Activated CD8-positive, alpha-beta memory T cell treated with anti-CD3 and anti-CD28 coated beads, Interleukin-2, amount 10 ng/mL, durations not matched to agents 7 days and 5 days (primary cell): ENCODE results near the gene UNC13A. TPM values are rescaled to one million over a fixed set of nuclear protein-coding genes. Genes with fewer than 3 reads are reported as not detected.

Experiments used
- ATAC-seq: fragments of 150-1000 bp; cut with Tn5 transposase; one replicate; pipeline ENCODE4 v1.10.0; 2021; ENCODE audit warnings: moderate library complexity
- CTCF ChIA-PET: fragments of 350-600 bp; sonication (Branson Sonifier 250); formaldehyde crosslinking; loops from one replicate; lab custom pipeline; 2021; ENCODE audit warnings: antibody characterized with exemption; lab: Charles Lee
- DNase-seq: peaks from one replicate; pipeline ENCODE4 v3.0.0-alpha.2; 2020
- H3K27ac Mint-ChIP-seq: one replicate; pipeline ENCODE4 v1.8.0; 2021; ENCODE audit warnings: mild to moderate bottlenecking, mixed read lengths
- H3K27me3 Mint-ChIP-seq: one replicate; pipeline ENCODE4 v1.8.0; 2021; ENCODE audit warnings: mixed read lengths
- H3K36me3 Mint-ChIP-seq: one replicate; pipeline ENCODE4 v1.8.0; 2021; ENCODE audit warnings: mild to moderate bottlenecking, mixed read lengths
- H3K4me1 Mint-ChIP-seq: one replicate; pipeline ENCODE4 v1.8.0; 2021; ENCODE audit warnings: mixed read lengths
- H3K4me3 Mint-ChIP-seq: one replicate; pipeline ENCODE4 v1.8.0; 2021; ENCODE audit warnings: mild to moderate bottlenecking, moderate library complexity, mixed read lengths
- H3K9me3 Mint-ChIP-seq: one replicate; pipeline ENCODE4 v1.8.0; 2022; ENCODE audit warnings: low read depth, mixed read lengths
- total RNA-seq, 2 experiments: library from RNA; stranded (reverse); gene quantifications; one replicate each; pipeline ENCODE4 v1.2.3, GENCODE V29; 2021

The UNC13A gene
- total RNA-seq, 2 experiments from 2014 or later, result 0.02 to 0.18 TPM

DNA sequence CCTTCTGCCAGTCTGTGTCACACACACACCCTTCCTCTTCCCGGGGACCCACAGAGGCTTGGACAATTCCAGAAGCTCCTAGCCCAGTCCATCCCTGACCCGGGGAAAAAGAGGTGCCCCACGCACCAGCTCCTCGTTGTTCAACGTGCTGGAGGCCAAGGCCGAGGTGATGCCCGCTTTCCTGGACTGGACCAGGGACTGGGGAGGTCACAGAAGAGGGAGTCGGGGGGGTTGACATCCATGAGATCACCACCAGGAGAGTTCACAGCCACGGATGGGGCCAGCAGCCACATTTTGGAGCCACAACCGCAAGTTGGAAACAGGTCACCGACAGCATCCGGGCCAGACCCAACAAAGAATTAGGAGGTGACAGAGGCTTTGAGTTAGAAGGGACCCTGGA, 39.4 kb downstream of the UNC13A start:
- no peaks in the 10 kb centered on the region for H3K9me3 Mint-ChIP-seq
- no peak overlapping the region for H3K4me3 Mint-ChIP-seq
- CTCF ChIA-PET, result no interaction called here
- DNase-seq, result no peak
- H3K27ac Mint-ChIP-seq, result no peak overlapping the region
- no peak for ATAC-seq
- H3K36me3 Mint-ChIP-seq, result no peaks in the 10 kb centered on the region
- no peaks in the 10 kb centered on the region for H3K27me3 Mint-ChIP-seq
- no peaks in the 10 kb centered on the region for H3K4me1 Mint-ChIP-seq

DNA sequence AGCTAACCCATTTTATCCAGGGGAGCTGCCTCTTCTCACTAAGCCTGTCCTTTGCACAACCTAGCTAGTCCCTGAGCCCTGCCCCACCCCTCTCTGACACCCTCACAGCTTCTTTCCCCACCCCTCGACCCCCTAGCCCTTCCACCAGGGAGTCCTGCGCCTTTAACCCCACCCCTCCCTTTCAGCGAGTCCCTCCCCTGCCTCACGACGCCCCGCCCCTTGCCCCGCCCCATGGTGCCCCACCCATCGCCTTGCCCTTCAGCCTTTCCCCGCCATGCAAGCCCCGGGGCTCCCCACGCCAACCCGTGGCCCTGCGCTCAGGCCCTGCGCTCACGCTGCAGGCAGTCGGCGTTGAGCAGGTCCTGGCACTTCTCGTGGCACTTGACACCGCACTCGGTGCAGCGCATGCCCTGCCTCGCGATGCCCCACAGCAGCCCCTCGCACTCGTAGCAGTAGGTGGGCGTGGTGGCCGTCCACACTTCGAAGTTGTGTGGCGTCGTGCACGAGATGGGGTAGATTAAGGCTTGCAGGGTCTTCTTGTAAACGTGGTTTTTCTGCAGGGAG, 40.0 kb downstream of the UNC13A start:
- CTCF ChIA-PET, result interaction anchor here (0.6 kb wide), 1 partner anchor 201 kb away, joined by 4 read pairs; no protein-coding TSS in a partner anchor
- ATAC-seq (no peak), DNase-seq (no peak)
- H3K4me3 Mint-ChIP-seq, result no peak overlapping the region
- no peaks in the 10 kb centered on the region for H3K9me3 Mint-ChIP-seq
- H3K4me1 Mint-ChIP-seq, result no peaks in the 10 kb centered on the region
- no peaks in the 10 kb centered on the region for H3K27me3 Mint-ChIP-seq
- no peak overlapping the region for H3K27ac Mint-ChIP-seq
- no peaks in the 10 kb centered on the region for H3K36me3 Mint-ChIP-seq

DNA sequence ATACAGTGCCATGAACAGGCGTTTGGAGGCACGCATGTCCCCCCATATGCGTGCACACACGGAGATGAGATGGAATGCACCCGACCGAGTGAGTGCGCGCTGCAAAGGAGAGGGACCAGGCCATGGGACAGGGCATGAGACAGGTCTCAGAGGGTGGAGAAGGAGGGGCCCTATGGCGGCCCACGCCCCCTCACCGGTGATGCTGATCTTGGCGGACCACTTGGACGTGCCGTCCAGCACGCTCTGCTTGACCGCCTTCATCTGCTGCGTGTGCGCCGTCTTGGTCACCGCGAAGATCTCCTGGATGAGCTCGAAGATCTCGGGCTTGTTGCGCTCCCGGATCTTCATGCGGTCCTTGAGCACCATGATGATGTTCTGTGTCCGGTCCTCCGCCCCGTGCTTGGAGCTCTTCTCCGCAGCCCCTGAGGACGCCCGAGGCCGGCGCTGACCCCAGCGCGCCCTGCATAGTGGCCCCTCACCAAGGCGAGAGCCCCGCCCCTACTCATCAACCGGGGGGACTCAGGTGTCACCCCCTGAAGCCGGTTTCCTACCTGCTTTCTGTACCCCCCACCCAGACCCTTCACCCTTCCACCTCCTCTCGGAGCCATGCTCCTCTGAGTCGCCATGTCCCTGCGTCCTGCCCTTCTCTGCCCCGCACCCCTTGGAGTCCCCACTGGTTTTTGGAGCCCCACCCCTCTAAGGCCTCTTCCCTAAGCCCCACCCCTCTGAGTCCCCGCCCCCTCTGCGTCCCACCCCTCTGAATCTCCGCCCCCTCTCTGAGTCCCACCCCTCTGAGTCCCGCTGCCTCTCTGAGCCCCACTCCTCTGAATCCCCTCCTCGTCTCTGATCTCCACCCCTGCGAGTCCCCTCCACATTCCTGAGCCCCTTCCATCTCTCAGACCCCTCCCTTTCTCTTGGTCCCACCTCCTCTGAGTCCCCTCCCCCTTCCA, 40.8 kb downstream of the UNC13A start:
- Mint-ChIP-seq H3K4me3 (no peak overlapping the region), H3K27me3 (no peaks in the 10 kb centered on the region), H3K36me3 (no peaks in the 10 kb centered on the region), H3K4me1 (no peaks in the 10 kb centered on the region), H3K27ac (no peak overlapping the region), H3K9me3 (no peaks in the 10 kb centered on the region)
- no peak for DNase-seq
- no peak for ATAC-seq
- CTCF ChIA-PET, result interaction anchor here (0.6 kb wide), 1 partner anchor 202 kb away, joined by 4 read pairs; no protein-coding TSS in a partner anchor

DNA sequence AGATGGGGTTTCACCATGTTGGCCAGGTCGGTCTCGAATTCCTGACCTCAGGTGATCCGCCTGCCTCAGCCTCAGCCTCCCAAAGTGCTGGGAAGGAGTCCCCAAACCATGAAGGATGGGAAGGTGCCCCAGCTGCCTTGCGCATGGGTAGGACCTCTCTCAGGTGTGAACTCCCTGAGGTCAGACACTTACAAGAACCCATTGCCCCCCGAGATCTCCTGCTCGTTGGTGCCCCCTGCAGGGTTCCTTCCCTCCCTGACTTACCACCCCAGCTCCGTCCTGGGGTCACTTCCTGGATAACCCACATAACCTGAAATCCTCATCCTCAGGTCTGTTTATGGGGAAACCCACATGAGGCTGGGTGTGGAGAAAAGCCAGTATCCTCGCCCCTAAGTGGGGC, 41.7 kb downstream of the UNC13A start:
- ATAC-seq (no peak), DNase-seq (no peak)
- Mint-ChIP-seq H3K4me3 (no peak overlapping the region), H3K27me3 (no peaks in the 10 kb centered on the region), H3K27ac (no peak overlapping the region), H3K36me3 (no peaks in the 10 kb centered on the region), H3K9me3 (no peaks in the 10 kb centered on the region), H3K4me1 (no peaks in the 10 kb centered on the region)
- CTCF ChIA-PET, result no interaction called here

DNA sequence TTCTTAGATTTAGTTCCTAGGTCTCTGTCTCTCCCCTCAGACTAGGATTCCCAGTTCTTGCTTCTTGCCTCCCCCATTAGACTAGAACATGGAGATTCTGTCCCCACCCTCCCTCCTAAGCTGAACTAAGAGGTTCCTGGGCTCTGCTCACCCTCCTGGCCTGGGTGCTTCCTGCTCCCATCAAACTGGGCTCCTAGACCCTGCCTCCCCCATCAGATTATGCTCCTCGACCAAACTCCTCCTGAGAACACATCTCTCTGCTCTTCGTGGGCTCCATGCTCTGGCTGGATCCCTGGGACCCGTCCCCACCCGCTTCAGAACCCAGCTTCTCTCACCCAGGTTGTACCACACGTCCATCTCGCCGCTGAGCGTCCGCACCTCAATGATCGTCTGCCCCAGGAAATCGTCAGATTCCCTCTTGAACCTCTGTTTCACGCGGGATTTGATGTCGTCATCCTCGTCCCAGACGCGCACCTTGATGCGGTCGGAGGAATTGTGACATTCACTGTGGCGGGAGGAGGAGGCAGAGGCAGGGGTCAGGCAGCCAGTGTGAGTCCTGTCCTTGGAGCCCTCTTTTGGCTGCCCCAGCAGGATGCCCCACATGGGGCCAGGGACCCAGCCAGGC, 42.7 kb downstream of the UNC13A start:
- Mint-ChIP-seq H3K27ac (no peak overlapping the region), H3K4me1 (no peaks in the 10 kb centered on the region), H3K36me3 (no peaks in the 10 kb centered on the region), H3K9me3 (no peaks in the 10 kb centered on the region), H3K27me3 (no peaks in the 10 kb centered on the region), H3K4me3 (no peak overlapping the region)
- DNase-seq (no peak), ATAC-seq (no peak)
- CTCF ChIA-PET, result no interaction called here

DNA sequence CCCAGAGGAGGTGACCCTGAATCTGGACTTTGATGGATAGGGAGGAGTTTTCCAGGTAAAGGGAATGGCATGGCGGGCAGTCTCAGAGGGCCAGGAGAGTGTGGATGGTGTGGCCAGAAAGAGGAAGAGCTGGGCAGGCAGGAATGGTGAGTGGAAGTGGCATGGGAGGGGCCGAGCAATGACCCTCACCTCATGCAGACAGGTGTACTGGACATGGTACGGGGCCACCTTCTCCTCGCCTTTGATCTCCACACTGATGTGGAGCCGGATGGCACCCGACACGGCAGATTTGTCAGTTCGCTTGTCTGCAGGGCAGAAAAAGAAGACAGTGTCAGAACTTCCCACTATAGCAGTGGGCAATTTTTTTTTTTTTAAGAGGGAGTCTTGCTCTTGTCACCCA, 45.5 kb downstream of the UNC13A start:
- CTCF ChIA-PET, result no interaction called here
- no peaks in the 10 kb centered on the region for H3K27me3 Mint-ChIP-seq
- H3K4me1 Mint-ChIP-seq, result no peaks in the 10 kb centered on the region
- DNase-seq (no peak), ATAC-seq (no peak)
- no peaks in the 10 kb centered on the region for H3K36me3 Mint-ChIP-seq
- no peaks in the 10 kb centered on the region for H3K9me3 Mint-ChIP-seq
- no peak overlapping the region for H3K27ac Mint-ChIP-seq
- no peak overlapping the region for H3K4me3 Mint-ChIP-seq

DNA sequence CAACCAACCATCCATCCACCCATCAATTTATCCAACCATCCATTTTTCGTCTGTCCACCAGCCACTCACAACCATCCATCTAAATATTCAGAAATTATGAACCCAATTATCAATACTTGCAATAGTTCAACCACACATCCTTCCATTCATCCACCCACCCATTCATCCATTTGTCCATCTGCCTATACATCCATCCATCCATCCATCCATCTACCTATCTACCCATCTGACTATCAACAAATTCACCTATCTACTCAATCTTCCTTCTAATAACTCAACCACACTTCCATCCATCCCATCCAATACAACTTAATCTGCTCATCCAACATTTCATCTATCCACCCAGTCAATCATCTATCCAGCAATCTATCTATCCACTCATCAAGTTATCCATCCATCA, 46.3 kb downstream of the UNC13A start:
- H3K36me3 Mint-ChIP-seq, result no peaks in the 10 kb centered on the region
- H3K4me1 Mint-ChIP-seq, result no peaks in the 10 kb centered on the region
- ATAC-seq, result no peak
- H3K4me3 Mint-ChIP-seq, result no peak overlapping the region
- no peaks in the 10 kb centered on the region for H3K27me3 Mint-ChIP-seq
- no peak overlapping the region for H3K27ac Mint-ChIP-seq
- no peaks in the 10 kb centered on the region for H3K9me3 Mint-ChIP-seq
- CTCF ChIA-PET, result no interaction called here
- no peak for DNase-seq

DNA sequence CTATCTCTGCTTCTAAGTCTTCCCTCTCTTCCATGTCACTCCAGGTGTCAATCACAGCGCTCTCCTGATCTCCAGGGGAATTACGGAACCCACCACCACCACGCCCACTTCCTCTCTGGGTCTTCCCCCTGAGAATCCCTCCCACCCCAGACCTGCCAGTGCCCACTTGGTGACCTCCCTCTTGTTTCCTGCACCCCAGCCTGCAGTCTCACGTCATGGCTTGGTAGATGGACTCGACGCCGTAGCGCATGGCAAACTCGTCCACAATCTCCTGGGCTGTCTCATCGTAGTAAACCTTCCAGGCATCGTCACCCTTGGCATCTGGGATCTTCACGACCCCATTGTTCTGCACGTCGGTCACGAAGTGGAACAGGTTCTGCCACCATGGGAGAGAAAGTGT, 47.0 kb downstream of the UNC13A start:
- Mint-ChIP-seq H3K27ac (no peak overlapping the region), H3K9me3 (no peaks in the 10 kb centered on the region), H3K36me3 (no peaks in the 10 kb centered on the region), H3K27me3 (no peaks in the 10 kb centered on the region), H3K4me3 (no peak overlapping the region), H3K4me1 (no peaks in the 10 kb centered on the region)
- CTCF ChIA-PET, result no interaction called here
- DNase-seq (no peak), ATAC-seq (no peak)

DNA sequence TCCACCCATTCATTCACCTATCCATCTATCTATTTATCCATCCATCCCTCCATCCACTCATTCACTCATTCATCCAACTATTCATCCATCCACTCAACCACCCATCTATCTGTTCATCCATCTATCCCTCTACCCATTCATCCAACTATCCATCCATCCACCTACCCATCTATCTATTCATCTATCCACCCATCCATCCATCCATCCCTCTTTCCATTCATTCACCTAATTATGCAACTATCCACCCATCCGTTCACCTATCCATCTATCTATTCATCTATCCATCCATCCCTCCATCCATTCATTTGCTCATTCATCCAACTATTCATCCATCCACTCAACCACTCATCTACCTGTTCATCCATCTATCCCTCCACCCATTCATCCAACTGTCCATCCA, 54.5 kb downstream of the UNC13A start:
- Mint-ChIP-seq H3K27ac (no peak overlapping the region), H3K27me3 (no peaks in the 10 kb centered on the region), H3K4me1 (no peaks in the 10 kb centered on the region), H3K9me3 (no peaks in the 10 kb centered on the region), H3K4me3 (no peak overlapping the region), H3K36me3 (no peaks in the 10 kb centered on the region)
- ATAC-seq, result no peak
- CTCF ChIA-PET, result no interaction called here
- no peak for DNase-seq

DNA sequence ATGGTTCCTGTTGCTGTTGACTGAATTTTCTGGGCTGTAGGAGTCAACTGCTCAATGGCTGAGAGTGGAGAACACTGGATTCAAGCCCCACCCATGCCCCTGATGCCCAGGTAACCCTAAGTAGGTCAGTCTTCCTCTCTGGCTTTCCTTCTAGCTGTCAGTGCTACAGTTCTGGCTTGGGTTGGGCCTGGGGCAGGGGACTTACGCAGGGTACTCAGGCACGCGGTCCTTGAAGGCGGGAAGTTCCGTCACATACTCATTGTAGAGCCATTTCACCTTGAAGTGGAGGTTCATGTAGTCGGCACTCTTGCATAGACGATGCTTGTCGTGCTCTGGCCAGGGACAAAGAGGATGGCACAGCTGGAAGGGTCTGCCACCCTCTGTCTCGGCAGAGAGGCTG, 55.6 kb downstream of the UNC13A start:
- Mint-ChIP-seq H3K36me3 (no peaks in the 10 kb centered on the region), H3K9me3 (no peaks in the 10 kb centered on the region), H3K27ac (no peak overlapping the region), H3K4me1 (no peaks in the 10 kb centered on the region), H3K27me3 (no peaks in the 10 kb centered on the region), H3K4me3 (no peak overlapping the region)
- no peak for DNase-seq
- CTCF ChIA-PET, result no interaction called here
- no peak for ATAC-seq

DNA sequence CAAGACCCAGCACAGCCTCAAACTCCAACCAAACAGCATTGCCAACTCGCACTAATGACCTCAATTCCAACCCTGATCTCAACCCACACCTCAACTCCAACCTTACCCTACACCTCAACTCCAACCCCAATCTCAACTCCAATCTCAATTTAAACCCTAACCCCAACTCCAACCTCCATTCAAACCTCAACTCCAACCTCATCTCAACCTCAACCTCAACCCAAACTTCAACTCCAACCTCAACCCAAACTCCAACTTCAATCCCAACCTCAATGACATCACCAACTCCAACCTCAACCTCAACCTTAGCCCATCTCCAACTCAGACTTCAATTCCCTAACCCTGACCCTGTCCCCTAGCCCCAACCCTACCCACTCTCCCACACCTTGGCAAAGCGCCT, 58.4 kb downstream of the UNC13A start:
- DNase-seq (no peak), ATAC-seq (no peak)
- Mint-ChIP-seq H3K27me3 (no peaks in the 10 kb centered on the region), H3K4me1 (no peaks in the 10 kb centered on the region), H3K9me3 (no peaks in the 10 kb centered on the region), H3K4me3 (no peak overlapping the region), H3K36me3 (no peaks in the 10 kb centered on the region), H3K27ac (no peak overlapping the region)
- CTCF ChIA-PET, result no interaction called here

DNA sequence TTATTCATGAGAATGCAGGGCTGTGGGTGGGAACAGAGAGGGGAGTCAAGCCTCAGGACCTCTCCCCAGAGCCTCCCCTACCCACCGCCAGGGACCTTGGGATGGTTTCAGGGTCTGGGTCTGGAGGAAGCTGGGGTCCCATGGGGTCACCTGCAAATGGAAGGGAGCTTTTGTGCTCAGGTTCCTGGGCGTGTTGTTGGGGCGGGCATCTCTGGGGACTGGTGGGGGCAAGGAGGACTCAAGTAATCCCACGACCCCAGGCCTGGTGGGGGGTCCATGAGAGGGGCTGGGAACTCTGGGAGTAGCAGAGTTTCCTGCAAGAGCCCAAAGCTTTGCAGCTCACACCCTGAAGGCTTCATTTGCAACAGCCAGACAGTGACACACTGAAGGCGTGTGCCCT, 60.2 kb downstream of the UNC13A start:
- Mint-ChIP-seq H3K36me3 (no peaks in the 10 kb centered on the region), H3K4me3 (no peak overlapping the region), H3K4me1 (peaks cover under 1% of the 10 kb centered on the region), H3K9me3 (no peaks in the 10 kb centered on the region), H3K27me3 (no peaks in the 10 kb centered on the region), H3K27ac (no peak overlapping the region)
- ATAC-seq (no peak), DNase-seq (no peak)
- CTCF ChIA-PET, result no interaction called here

DNA sequence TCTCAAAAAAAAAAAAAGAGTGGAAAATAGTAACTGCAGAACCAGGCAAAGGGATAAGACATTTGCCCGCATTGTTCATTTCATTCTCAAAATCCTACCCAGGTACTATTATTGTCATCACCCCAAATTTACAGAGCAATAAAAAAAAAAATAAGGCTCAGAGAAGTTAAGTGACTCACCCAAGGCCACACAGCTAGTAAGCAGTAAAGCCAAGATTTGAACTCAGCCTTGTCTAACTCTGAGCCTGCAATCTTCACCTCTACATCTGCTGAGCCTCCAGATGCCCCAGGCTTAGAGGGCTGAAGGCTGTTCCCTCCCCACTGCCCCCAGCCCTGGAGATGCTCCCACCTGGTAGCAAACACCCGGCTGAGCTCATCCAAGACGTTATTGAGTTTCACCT, 61.0 kb downstream of the UNC13A start:
- Mint-ChIP-seq H3K27me3 (no peaks in the 10 kb centered on the region), H3K36me3 (no peaks in the 10 kb centered on the region), H3K4me3 (no peak overlapping the region), H3K9me3 (no peaks in the 10 kb centered on the region), H3K4me1 (peaks cover 8% of the 10 kb centered on the region), H3K27ac (no peak overlapping the region)
- CTCF ChIA-PET, result no interaction called here
- DNase-seq (no peak), ATAC-seq (no peak)
